ENCODE results near the gene TIAM2. TPM values are rescaled to one million over a fixed set of nuclear protein-coding genes. Genes with fewer than 3 reads are reported as not detected.

Gene TIAM2
- total RNA-seq, 2 donors from 2014 or later = 3.1 to 6.6 TPM

DNA sequence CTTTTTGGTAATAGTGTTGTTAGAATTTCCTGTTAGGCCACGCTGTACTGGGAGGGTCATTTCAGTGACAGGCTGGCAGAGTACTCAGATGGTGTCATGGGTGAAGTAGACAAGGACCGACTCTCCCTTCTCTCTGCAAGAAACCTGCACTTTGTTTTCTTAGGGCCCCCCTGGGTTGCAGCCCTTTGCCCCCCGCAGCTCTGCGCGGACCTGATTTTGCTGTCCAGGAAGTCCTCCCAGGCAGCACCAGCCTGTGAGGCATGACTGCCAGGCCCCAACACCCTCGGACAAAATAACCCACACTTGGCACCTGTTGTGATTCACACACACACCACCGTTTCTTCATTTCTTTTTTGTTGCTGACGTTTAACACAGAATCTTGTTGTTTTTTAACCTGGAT lies 246.9 kb downstream of the TIAM2 start:
- 59 to 73% methylated on average over 8 of the region's 8 CpGs for WGBS, 2 donors
- Histone ChIP-seq H3K4me1 (no peaks in the 10 kb centered on the region), H3K9me3 (no peaks in the 10 kb centered on the region), H3K36me3 (replicated peaks in 1 of 2; ENCODE audit: insufficient read depth in 1 of 2, low read depth in 2 of 2) (no peaks in the 10 kb centered on the region), H3K27ac (no peak overlapping the region), H3K27me3 (no peaks in the 10 kb centered on the region), H3K4me3 (no peak overlapping the region)
- ATAC-seq (no peak), DNase-seq (no peak)
- intact Hi-C loops (cut with DNase I) = no loop called here
- TF ChIP-seq, protein P1, sequence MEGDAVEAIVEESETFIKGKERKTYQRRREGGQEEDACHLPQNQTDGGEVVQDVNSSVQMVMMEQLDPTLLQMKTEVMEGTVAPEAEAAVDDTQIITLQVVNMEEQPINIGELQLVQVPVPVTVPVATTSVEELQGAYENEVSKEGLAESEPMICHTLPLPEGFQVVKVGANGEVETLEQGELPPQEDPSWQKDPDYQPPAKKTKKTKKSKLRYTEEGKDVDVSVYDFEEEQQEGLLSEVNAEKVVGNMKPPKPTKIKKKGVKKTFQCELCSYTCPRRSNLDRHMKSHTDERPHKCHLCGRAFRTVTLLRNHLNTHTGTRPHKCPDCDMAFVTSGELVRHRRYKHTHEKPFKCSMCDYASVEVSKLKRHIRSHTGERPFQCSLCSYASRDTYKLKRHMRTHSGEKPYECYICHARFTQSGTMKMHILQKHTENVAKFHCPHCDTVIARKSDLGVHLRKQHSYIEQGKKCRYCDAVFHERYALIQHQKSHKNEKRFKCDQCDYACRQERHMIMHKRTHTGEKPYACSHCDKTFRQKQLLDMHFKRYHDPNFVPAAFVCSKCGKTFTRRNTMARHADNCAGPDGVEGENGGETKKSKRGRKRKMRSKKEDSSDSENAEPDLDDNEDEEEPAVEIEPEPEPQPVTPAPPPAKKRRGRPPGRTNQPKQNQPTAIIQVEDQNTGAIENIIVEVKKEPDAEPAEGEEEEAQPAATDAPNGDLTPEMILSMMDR (IDR thresholded peaks at IDR 0.05) = no peak
- no peak for TF ChIP-seq POLR2A (IDR thresholded peaks at IDR 0.05)

DNA sequence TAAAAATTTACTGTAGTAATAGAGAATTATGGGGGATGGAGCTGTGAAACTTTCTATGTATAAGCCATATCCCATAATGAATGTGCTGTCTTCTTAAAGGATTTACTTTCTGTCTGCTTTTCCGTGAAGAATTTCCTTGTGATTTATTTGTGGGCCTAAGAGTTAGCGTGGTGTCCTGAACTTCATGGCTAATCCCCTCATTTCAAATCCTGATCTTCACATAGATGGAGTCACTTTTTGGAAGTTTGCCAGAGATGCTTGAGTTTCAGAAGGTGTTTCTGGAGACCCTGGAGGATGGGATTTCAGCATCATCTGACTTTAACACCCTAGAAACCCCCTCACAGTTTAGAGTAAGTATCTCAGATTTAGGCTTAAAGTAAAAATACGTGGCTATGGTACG lies 249.3 kb downstream of the TIAM2 start:
- DNase-seq (no peak), ATAC-seq (no peak)
- no peak overlapping the region for H3K27ac ChIP-seq
- TF ChIP-seq POLR2A (IDR thresholded peaks at IDR 0.05) = no peak
- TF ChIP-seq, protein P1 (IDR thresholded peaks at IDR 0.05) = no peak
- no peak overlapping the region for H3K4me3 ChIP-seq
- 83 to 89% methylated on average over 4 of the region's 4 CpGs for WGBS, 2 donors
- H3K36me3 ChIP-seq (replicated peaks in 1 of 2; ENCODE audit: insufficient read depth in 1 of 2, low read depth in 2 of 2) = no peaks in the 10 kb centered on the region
- intact Hi-C loops (cut with DNase I) = no loop called here
- H3K27me3 ChIP-seq = no peaks in the 10 kb centered on the region
- no peaks in the 10 kb centered on the region for H3K4me1 ChIP-seq
- no peaks in the 10 kb centered on the region for H3K9me3 ChIP-seq

DNA sequence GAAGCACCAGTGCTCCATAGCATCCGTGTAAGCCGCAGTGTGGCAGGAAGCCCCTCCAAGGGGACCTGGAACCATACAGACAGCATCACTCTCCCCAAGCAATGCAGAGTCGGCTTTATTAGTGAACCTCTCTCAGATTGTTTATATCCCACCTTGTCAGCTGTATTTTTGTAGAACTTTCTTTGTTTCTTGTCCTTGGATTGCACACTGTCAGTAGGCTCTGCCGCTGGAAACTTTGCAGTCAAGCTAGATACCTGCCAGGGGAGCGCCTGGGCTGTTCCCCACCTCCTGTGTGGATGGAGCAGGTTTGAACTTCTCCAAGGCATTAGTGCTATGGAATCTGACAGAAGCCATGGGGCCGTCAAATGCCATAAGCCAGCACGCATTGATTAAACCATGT lies 250.1 kb downstream of the TIAM2 start:
- intact Hi-C loops (cut with DNase I) = no loop called here
- H3K4me3 ChIP-seq = no peak overlapping the region

DNA sequence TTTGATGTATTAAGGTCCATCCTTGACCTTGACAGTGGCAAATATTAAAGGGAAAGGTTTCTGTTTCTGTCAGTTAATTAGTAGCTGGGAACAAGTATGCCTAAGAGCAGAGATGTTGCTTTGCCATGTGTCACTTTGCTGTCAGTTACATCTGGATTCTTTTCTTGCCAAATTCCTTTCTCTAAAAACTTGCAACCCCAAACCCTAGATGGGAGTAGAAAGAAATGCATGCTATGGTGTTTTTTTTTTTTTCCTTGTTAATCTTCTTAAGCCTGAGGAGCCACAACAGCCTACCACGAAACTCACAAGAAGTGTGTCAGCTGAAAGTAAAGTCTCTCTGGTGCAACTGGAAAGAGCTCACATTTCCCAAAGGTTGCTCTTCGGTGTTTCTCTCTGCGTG lies 250.7 kb downstream of the TIAM2 start:
- H3K4me1 ChIP-seq = no peaks in the 10 kb centered on the region
- ATAC-seq (no peak), DNase-seq (no peak)
- no peak for TF ChIP-seq POLR2A (IDR thresholded peaks at IDR 0.05)
- TF ChIP-seq, protein P1 (IDR thresholded peaks at IDR 0.05) = no peak
- H3K27ac ChIP-seq = no peak overlapping the region
- no peaks in the 10 kb centered on the region for H3K9me3 ChIP-seq
- no peaks in the 10 kb centered on the region for H3K27me3 ChIP-seq
- intact Hi-C loops (cut with DNase I) = no loop called here
- H3K36me3 ChIP-seq (replicated peaks in 1 of 2; ENCODE audit: insufficient read depth in 1 of 2, low read depth in 2 of 2) = no peaks in the 10 kb centered on the region
- no peak overlapping the region for H3K4me3 ChIP-seq
- WGBS, 2 donors = 83 to 88% methylated on average over 3 of the region's 3 CpGs

More for the DNA sequence above, 250.1 kb downstream of the TIAM2 start:
- Histone ChIP-seq H3K4me1 (no peaks in the 10 kb centered on the region), H3K36me3 (replicated peaks in 1 of 2; ENCODE audit: insufficient read depth in 1 of 2, low read depth in 2 of 2) (no peaks in the 10 kb centered on the region), H3K27me3 (no peaks in the 10 kb centered on the region), H3K9me3 (no peaks in the 10 kb centered on the region), H3K27ac (no peak overlapping the region)
- TF ChIP-seq POLR2A (IDR thresholded peaks at IDR 0.05) = no peak
- TF ChIP-seq, protein P1 (IDR thresholded peaks at IDR 0.05) = no peak
- WGBS, 2 donors = 82 to 88% methylated on average over 7 of the region's 7 CpGs
- DNase-seq (no peak), ATAC-seq (no peak)

DNA sequence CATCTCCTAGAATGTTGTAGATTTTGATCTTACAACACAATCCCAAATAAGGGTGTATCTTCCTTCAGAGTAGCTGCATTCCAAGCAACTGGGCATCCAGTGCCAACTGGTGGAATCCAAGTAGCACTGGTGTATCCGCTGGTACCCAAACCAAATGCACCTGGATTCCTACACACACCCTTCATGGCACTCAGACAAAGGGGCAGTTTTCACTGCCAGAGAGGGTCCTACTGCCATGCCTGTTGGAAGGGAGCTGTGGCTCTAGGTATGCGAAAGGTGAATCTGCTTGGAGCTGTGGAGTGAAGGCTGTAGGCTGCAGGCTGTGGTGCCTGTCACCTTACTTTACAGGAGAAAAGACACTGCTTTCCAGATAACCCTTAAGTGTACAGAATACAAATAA lies 251.7 kb downstream of the TIAM2 start:
- Histone ChIP-seq H3K9me3 (no peaks in the 10 kb centered on the region), H3K27me3 (no peaks in the 10 kb centered on the region), H3K4me3 (no peak overlapping the region), H3K36me3 (replicated peaks in 1 of 2; ENCODE audit: insufficient read depth in 1 of 2, low read depth in 2 of 2) (no peaks in the 10 kb centered on the region), H3K27ac (no peak overlapping the region), H3K4me1 (no peaks in the 10 kb centered on the region)
- no peak for TF ChIP-seq POLR2A (IDR thresholded peaks at IDR 0.05)
- TF ChIP-seq, protein P1 (IDR thresholded peaks at IDR 0.05) = no peak
- no peak for DNase-seq
- no peak for ATAC-seq
- WGBS, 2 donors = 95% methylated on average over 2 of the region's 2 CpGs
- intact Hi-C loops (cut with DNase I) = no loop called here
